Body of pancreas (tissue), 4 donors: ENCODE results near the gene PTPN21. TPM values are rescaled to one million over a fixed set of nuclear protein-coding genes. Genes with fewer than 3 reads are reported as not detected.
A peak's percentile ranks its signal among the peaks of the same experiment; 100 is the strongest.

Experiments
- ATAC-seq: fragments of 150-250 bp; one replicate; pipeline ENCODE4 v1.9.1; 2016
- DNase-seq, 4 donors: peaks; one replicate each; pipeline ENCODE4 v3.0.0-alpha.2; 2019
- H3K27ac ChIP-seq, 4 donors: fragments of 200-600 bp; sonication (generic); 1 replicate in 3 of 4; 2 replicates in 1 of 4; pipeline versions ENCODE4 v1.5.1 to v1.6.1; 2016 to 2019; ENCODE audit warnings: mild to moderate bottlenecking in 1 of 4, mixed read lengths in 1 of 4, moderate library complexity in 1 of 4
- H3K27me3 ChIP-seq, 2 donors: fragments of 200-600 bp; sonication (generic); one replicate each; pipeline ENCODE4 v1.6.0; 2016; ENCODE audit warnings: mild to moderate bottlenecking in 1 of 2
- H3K36me3 ChIP-seq, 2 donors: fragments of 200-600 bp; sonication (generic); replicated peaks in 1 of 2; 2 replicates each; pipeline ENCODE4 v1.5.1; 2016; ENCODE audit warnings: low read depth in 2 of 2; ENCODE audit not compliant: insufficient read depth in 1 of 2
- H3K4me1 ChIP-seq: fragments of 200-600 bp; sonication (generic); one replicate; pipeline ENCODE4 v1.6.0; 2016
- H3K4me3 ChIP-seq, 2 donors: fragments of 200-600 bp; sonication (generic); 1 replicate in 1 of 2; 2 replicates in 1 of 2; pipeline ENCODE4 v1.5.1; 2016 to 2019
- H3K9me3 ChIP-seq, 3 donors: fragments of 200-600 bp; sonication (generic); 1 replicate in 2 of 3; 2 replicates in 1 of 3; pipeline ENCODE4 v1.5.1; 2016
- POLR2A ChIP-seq, 3 donors: fragments of 450-650 bp; IDR thresholded peaks; one replicate each; pipeline ENCODE4 v1.6.1; 2016; ENCODE audit warnings: antibody characterized with exemption in 3 of 3, mild to moderate bottlenecking in 2 of 3
- WGBS, 2 donors: methylation state at CpG; one replicate each; pipeline ENCODE4 v1.1.5; 2017; 5-methylcytosine and 5-hydroxymethylcytosine counted together
- intact Hi-C: fragments of 100-400 bp; cut with DNase I; formaldehyde crosslinking; loops from one replicate; pipeline ENCODE4 v1.15.1; 2023
- total RNA-seq, 2 donors: library from RNA; depleted of rRNA; stranded (reverse); fragments of >200 nt; gene quantifications; one replicate each; pipeline ENCODE4 v1.1.0, GENCODE V29; 2016
- TF ChIP-seq, protein P1 (sequence below), 7 experiments: fragments of 450-650 bp in 4 of 7; fragments of 200-600 bp in 3 of 7; sonication (generic) in 3 of 7; IDR thresholded peaks; one replicate each; pipeline ENCODE4 v1.5.1; 2016 to 2019; ENCODE audit warnings: antibody characterized with exemption in 7 of 7

PTPN21 gene
- total RNA-seq, 2 donors from 2014 or later: 10.5 to 10.9 TPM

DNA sequence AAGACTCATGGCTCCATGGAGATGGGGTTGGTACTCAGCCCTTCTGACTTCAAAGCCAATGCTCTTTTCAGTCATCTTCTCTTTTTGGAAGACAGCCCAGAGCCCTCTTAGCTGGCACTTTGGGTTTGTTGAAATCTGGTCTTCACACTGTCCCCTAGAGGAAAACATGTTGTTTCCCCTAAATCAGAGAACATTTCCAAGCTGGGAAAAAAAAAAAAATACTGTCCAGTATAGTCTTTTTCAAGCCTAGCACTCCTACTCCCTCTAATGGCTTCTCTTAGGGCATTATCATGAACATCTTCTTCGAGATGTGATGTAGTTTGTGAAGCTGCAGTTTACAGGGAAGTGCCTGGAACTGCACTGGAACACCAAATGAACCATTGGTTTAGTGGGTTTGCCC lies 5.0 kb upstream of the PTPN21 start:
- H3K36me3 ChIP-seq: no peaks in the 10 kb centered on the region
- H3K27ac ChIP-seq: no peak overlapping the region
- no peaks in the 10 kb centered on the region for H3K9me3 ChIP-seq
- no peak overlapping the region for H3K4me3 ChIP-seq
- H3K27me3 ChIP-seq: no peaks in the 10 kb centered on the region
- ATAC-seq (no peak), DNase-seq (no peak)
- no peak for TF ChIP-seq POLR2A (IDR thresholded peaks at IDR 0.05)
- TF ChIP-seq, protein P1, sequence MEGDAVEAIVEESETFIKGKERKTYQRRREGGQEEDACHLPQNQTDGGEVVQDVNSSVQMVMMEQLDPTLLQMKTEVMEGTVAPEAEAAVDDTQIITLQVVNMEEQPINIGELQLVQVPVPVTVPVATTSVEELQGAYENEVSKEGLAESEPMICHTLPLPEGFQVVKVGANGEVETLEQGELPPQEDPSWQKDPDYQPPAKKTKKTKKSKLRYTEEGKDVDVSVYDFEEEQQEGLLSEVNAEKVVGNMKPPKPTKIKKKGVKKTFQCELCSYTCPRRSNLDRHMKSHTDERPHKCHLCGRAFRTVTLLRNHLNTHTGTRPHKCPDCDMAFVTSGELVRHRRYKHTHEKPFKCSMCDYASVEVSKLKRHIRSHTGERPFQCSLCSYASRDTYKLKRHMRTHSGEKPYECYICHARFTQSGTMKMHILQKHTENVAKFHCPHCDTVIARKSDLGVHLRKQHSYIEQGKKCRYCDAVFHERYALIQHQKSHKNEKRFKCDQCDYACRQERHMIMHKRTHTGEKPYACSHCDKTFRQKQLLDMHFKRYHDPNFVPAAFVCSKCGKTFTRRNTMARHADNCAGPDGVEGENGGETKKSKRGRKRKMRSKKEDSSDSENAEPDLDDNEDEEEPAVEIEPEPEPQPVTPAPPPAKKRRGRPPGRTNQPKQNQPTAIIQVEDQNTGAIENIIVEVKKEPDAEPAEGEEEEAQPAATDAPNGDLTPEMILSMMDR (IDR thresholded peaks at IDR 0.05): peak in 3 of 7 experiments; percentile 6 to 32 (median 18)
- peaks cover 25% of the 10 kb centered on the region for H3K4me1 ChIP-seq
- 5 to 11% methylated on average over 1 of the region's 1 CpG for WGBS, 2 donors
- intact Hi-C loops: no loop called here

- intact Hi-C loops: no loop called here
These were observed 1.8 kb upstream of the PTPN21 start for GRCh38 chr14:88556581-88556980.

DNA sequence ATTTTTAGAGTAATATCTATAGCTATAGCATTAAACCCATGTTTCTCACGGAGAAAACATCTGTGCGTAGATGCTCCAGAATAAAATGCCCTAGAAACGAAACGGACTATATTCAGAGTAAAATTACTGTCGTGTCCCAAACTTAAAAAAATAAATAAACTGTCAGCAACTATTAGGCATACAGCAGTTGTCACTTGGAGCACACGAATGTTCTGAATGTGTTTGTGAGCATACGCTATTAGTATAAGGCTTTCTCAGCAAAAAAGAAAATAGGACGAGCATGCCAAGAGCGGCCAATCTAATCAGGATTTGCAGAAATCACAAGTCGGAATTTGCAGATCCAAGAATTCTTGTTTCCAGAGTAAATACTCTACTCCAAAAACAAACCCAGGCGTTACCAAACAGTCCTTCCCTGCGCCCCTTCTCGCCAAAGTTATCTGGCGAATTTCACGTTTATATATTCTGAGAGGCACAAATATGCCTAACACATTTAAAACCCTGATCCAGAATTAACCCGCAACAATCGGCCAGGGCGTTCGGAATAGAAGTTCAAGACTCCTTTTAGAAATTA lies 836 bp downstream of the PTPN21 start:
- Histone ChIP-seq H3K4me3 (peak overlapping the region; percentile 0 to 44), H3K4me1 (peaks cover 29% of the 10 kb centered on the region), H3K27me3 (no peaks in the 10 kb centered on the region), H3K27ac (peak overlapping the region; percentile 87 to 94 (median 90)), H3K36me3 (no peaks in the 10 kb centered on the region), H3K9me3 (no peaks in the 10 kb centered on the region)
- no peak for ATAC-seq
- peak in 2 of 3 donors; percentile 17 to 18 for TF ChIP-seq POLR2A (IDR thresholded peaks at IDR 0.05)
- TF ChIP-seq, protein P1 (IDR thresholded peaks at IDR 0.05): no peak
- WGBS, 2 donors: 0 to 2% methylated on average over 19 of the region's 19 CpGs
- intact Hi-C loops: no loop called here
- peak in 2 of 4 donors; percentile 22 to 40 for DNase-seq

More at GRCh38 chr14:88556581-88556980, 1.8 kb upstream of the PTPN21 start:
- Histone ChIP-seq H3K36me3 (no peaks in the 10 kb centered on the region), H3K27ac (no peak overlapping the region), H3K4me1 (peaks cover 15% of the 10 kb centered on the region), H3K9me3 (no peaks in the 10 kb centered on the region), H3K4me3 (no peak overlapping the region), H3K27me3 (no peaks in the 10 kb centered on the region)
- no peak for DNase-seq
- 54 to 59% methylated on average over 3 of the region's 3 CpGs for WGBS, 2 donors
- no peak for ATAC-seq
- TF ChIP-seq POLR2A (IDR thresholded peaks at IDR 0.05): no peak
- TF ChIP-seq, protein P1 (IDR thresholded peaks at IDR 0.05): no peak

DNA sequence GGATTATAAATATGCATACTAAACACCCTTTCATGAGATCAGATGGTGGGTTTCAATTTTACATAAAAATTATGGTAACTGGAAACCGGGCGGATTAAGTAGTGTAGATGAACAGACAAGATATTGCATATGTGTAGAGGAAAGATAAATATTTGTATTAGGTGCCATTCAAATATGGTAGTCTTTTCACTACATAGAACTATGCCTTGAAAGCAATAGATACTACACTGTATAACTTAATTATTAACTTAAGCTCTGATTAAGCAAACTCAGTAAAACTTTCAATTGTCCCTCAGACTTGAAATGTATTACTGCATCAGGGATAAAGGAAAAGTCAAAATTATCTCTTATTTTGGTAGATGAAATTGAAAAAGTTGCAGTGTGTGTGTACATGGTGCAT lies 1.9 kb downstream of the PTPN21 start:
- H3K27me3 ChIP-seq: no peaks in the 10 kb centered on the region
- WGBS, 2 donors: 17 to 21% methylated on average over 2 of the region's 2 CpGs
- H3K4me3 ChIP-seq: no peak overlapping the region
- TF ChIP-seq, protein P1 (IDR thresholded peaks at IDR 0.05): no peak
- TF ChIP-seq POLR2A (IDR thresholded peaks at IDR 0.05): no peak
- no peaks in the 10 kb centered on the region for H3K36me3 ChIP-seq
- H3K9me3 ChIP-seq: no peaks in the 10 kb centered on the region
- peak overlapping the region in 1 of 4 donors; percentile 94 for H3K27ac ChIP-seq
- ATAC-seq (no peak), DNase-seq (no peak)
- intact Hi-C loops: no loop called here
- H3K4me1 ChIP-seq: peaks cover 29% of the 10 kb centered on the region

GRCh38 chr14:88551980-88552431 lies 2.8 kb downstream of the PTPN21 start:
- TF ChIP-seq POLR2A (IDR thresholded peaks at IDR 0.05): no peak
- TF ChIP-seq, protein P1 (IDR thresholded peaks at IDR 0.05): no peak
- no peaks in the 10 kb centered on the region for H3K27me3 ChIP-seq
- no peaks in the 10 kb centered on the region for H3K9me3 ChIP-seq
- ATAC-seq (no peak), DNase-seq (peak in 3 of 4 donors; percentile 22 to 23 (median 22))
- peaks cover 34% of the 10 kb centered on the region for H3K4me1 ChIP-seq
- no peaks in the 10 kb centered on the region for H3K36me3 ChIP-seq
- 5 to 13% methylated on average over 12 to 23 of the region's 23 CpGs for WGBS, 2 donors
- peak overlapping the region; percentile 5 to 75 (median 63) for H3K27ac ChIP-seq
- H3K4me3 ChIP-seq: peak overlapping the region; percentile 42 to 56
- intact Hi-C loops: no loop called here
